ENCODE data around the gene UBXN11.
A peak's percentile ranks its signal among the peaks of the same experiment; 100 is the strongest.

UBXN11 gene

GRCh38 chr1:26337625-26338024 is 31.2 kb upstream of the UBXN11 start:
- TF ChIP-seq REST (IDR thresholded peaks at IDR 0.05; ENCODE audit: low read depth) = no peak
- TF ChIP-seq TEAD4 (IDR thresholded peaks at IDR 0.05) = no peak
- no peak for TF ChIP-seq FOXM1 (IDR thresholded peaks at IDR 0.05; ENCODE audit: borderline replicate concordance, low read depth)
- no peak for TF ChIP-seq USF1 (IDR thresholded peaks at IDR 0.05)
- TF ChIP-seq RAD21 (IDR thresholded peaks at IDR 0.05; ENCODE audit: low read depth) = no peak
- TF ChIP-seq TAF1 (IDR thresholded peaks at IDR 0.05; ENCODE audit: low read depth) = no peak
- no peak for TF ChIP-seq EP300 (IDR thresholded peaks at IDR 0.05; ENCODE audit: borderline replicate concordance)
- TF ChIP-seq CREB1 (IDR thresholded peaks at IDR 0.05; ENCODE audit: low read depth) = no peak
- no peak for TF ChIP-seq ZBTB7A (IDR thresholded peaks at IDR 0.05; ENCODE audit: low read depth)
- no peak for TF ChIP-seq MAX (IDR thresholded peaks at IDR 0.05)
- no peak for TF ChIP-seq TCF12 (IDR thresholded peaks at IDR 0.05; ENCODE audit: low read depth)
- no peak for TF ChIP-seq CEBPB (IDR thresholded peaks at IDR 0.05)
- TF ChIP-seq YY1 (IDR thresholded peaks at IDR 0.05; ENCODE audit: low read depth) = no peak

GRCh38 chr1:26337206-26337535 is 30.7 kb upstream of the UBXN11 start:
- TF ChIP-seq ZBTB7A (IDR thresholded peaks at IDR 0.05; ENCODE audit: low read depth) = no peak; the same call in none of the 2 replicates
- no peak for TF ChIP-seq CEBPB (IDR thresholded peaks at IDR 0.05)
- TF ChIP-seq TEAD4 (IDR thresholded peaks at IDR 0.05) = no peak
- TF ChIP-seq RAD21 (IDR thresholded peaks at IDR 0.05; ENCODE audit: low read depth) = no peak
- no peak for TF ChIP-seq CREB1 (IDR thresholded peaks at IDR 0.05; ENCODE audit: low read depth)
- no peak for TF ChIP-seq MAX (IDR thresholded peaks at IDR 0.05)
- no peak for TF ChIP-seq TAF1 (IDR thresholded peaks at IDR 0.05; ENCODE audit: low read depth)
- no peak for TF ChIP-seq NFIC (IDR thresholded peaks at IDR 0.05)
- TF ChIP-seq YY1 (IDR thresholded peaks at IDR 0.05; ENCODE audit: low read depth) = no peak
- TF ChIP-seq USF1 (IDR thresholded peaks at IDR 0.05) = no peak
- TF ChIP-seq REST (IDR thresholded peaks at IDR 0.05; ENCODE audit: low read depth) = no peak
- no peak for TF ChIP-seq FOXM1 (IDR thresholded peaks at IDR 0.05; ENCODE audit: borderline replicate concordance, low read depth)
- TF ChIP-seq EGR1 (IDR thresholded peaks at IDR 0.05) = no peak
- TF ChIP-seq TCF12 (IDR thresholded peaks at IDR 0.05; ENCODE audit: low read depth) = no peak
- TF ChIP-seq EP300 (IDR thresholded peaks at IDR 0.05; ENCODE audit: borderline replicate concordance) = no peak

- TF ChIP-seq YY1 (IDR thresholded peaks at IDR 0.05; ENCODE audit: low read depth) (no peak), ZBTB7A (IDR thresholded peaks at IDR 0.05; ENCODE audit: low read depth) (peak; percentile 60), TCF12 (IDR thresholded peaks at IDR 0.05; ENCODE audit: low read depth) (no peak; the same call in 1 of the 2 replicates), MAX (IDR thresholded peaks at IDR 0.05) (peak; percentile 100), EGR1 (IDR thresholded peaks at IDR 0.05) (0 out of 2 replicates have a peak, but pooled peaks have one; percentile 24), USF1 (IDR thresholded peaks at IDR 0.05) (peak; percentile 56; the same call in 1 of the 2 replicates), RAD21 (IDR thresholded peaks at IDR 0.05; ENCODE audit: low read depth) (no peak)
Measured at GRCh38 chr1:26336477-26337205, 30.2 kb upstream of the UBXN11 start.

GRCh38 chr1:26335774-26336476 is 29.5 kb upstream of the UBXN11 start:
- peak; percentile 74; the same call in 1 of the 2 replicates for TF ChIP-seq CEBPB (IDR thresholded peaks at IDR 0.05)
- no peak for TF ChIP-seq EP300 (IDR thresholded peaks at IDR 0.05; ENCODE audit: borderline replicate concordance)
- TF ChIP-seq REST (IDR thresholded peaks at IDR 0.05; ENCODE audit: low read depth) = no peak

Measured in Ishikawa (cell line).